Esophagus (tissue), 2 donors: ENCODE measurements around the gene FAM167B. TPM values are rescaled to one million over a fixed set of nuclear protein-coding genes. Genes with fewer than 3 reads are reported as not detected.
"Not testable (repeated sequence)": the region's sequence is repeated elsewhere in the genome, so short reads cannot be mapped to it uniquely, and the experiment has no call there.

ENCODE experiments used
- H3K27ac ChIP-seq, 2 donors: one replicate each; pipeline ENCODE4 v1.5.1; 2013; ENCODE audit warnings: low read depth in 2 of 2, mild to moderate bottlenecking in 2 of 2, inconsistent platforms in 1 of 2, low read length in 1 of 2, moderate library complexity in 1 of 2
- H3K27me3 ChIP-seq, 2 donors: one replicate each; pipeline ENCODE4 v1.6.1; 2013; ENCODE audit warnings: low read length in 2 of 2, control low read depth in 1 of 2, mild to moderate bottlenecking in 1 of 2; ENCODE audit not compliant: insufficient read depth in 2 of 2, control insufficient read depth in 1 of 2
- H3K36me3 ChIP-seq, 2 donors: one replicate each; pipeline ENCODE4 v1.6.1; 2013; ENCODE audit warnings: low read length in 1 of 2; ENCODE audit not compliant: control insufficient read depth in 2 of 2, insufficient read depth in 2 of 2
- H3K4me1 ChIP-seq, 2 donors: one replicate each; pipeline ENCODE4 v1.6.1; 2013; ENCODE audit warnings: low read length in 1 of 2; ENCODE audit not compliant: control insufficient read depth in 2 of 2, insufficient read depth in 2 of 2
- H3K4me3 ChIP-seq, 2 donors: one replicate each; pipeline ENCODE4 v1.5.1; 2013; ENCODE audit warnings: low read length in 2 of 2, mild to moderate bottlenecking in 2 of 2, low read depth in 1 of 2, moderate library complexity in 1 of 2
- H3K9me3 ChIP-seq, 2 donors: one replicate each; pipeline ENCODE4 v1.6.1; 2013; ENCODE audit warnings: mild to moderate bottlenecking in 2 of 2, low read depth in 1 of 2, low read length in 1 of 2, moderate library complexity in 1 of 2; ENCODE audit not compliant: control insufficient read depth in 2 of 2, insufficient read depth in 1 of 2
- WGBS, 2 donors: extraction: QIAGEN DNeasy Blood & Tissue Kit; methylation state at CpG; one replicate each; pipeline ENCODE4 v1.1.7; 2013; 5-methylcytosine and 5-hydroxymethylcytosine counted together
- polyA plus RNA-seq, 2 donors: library from polyadenylated mRNA; stranded (reverse); fragments of 200-250 nt; gene quantifications; one replicate each; pipeline ENCODE4 v1.2.3, GENCODE V29; 2013
- donor health status: healthy with polysubstance abuse.
- donor health status: Bipolar disorder and iron deficiency.

The FAM167B gene
- polyA plus RNA-seq, 2 donors, result 1.8 to 2.0 TPM

DNA sequence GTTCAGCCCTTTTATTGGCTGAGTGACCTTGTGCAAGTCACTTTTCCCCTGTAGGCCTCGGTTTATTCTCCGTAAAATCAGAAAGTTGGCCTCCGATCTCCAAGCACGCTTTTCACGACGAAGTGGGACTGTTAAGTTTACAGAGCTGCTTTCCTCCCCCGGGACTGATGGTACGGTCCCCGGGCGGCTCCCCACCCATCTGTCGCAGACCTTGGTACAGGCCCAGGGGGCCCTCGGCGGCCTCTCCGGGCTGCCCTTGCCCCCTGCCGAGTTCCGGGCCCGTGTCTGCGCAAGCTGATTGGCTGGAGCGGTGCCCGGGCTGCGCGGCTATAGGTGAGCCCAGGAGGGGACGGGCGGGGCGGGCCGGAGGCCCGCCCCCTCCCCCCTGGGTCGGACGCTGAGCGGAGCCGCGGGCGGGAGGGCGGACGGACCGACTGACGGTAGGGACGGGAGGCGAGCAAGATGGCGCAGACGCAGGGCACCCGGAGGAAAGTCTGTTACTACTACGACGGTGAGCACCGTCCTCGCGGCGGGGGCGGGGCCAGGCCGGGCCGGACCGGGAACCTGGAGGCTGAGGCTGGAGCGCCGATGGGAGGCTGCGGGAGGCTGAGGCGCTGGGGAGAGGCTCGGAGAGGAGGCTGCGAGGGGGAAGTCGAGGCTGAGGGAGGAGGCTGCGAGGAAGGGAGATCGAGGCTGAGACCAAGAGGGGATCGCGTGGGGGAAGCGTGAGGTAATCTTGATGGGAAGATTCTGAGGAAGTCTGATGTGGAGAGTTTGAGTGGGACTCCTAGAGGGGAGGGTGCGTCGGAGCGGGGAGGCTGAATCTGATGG lies 44.9 kb downstream of the FAM167B start, which contains the start of gene HDAC1:
Gene HDAC1 (plus strand): TSS at position 376 of the 831 bp plus-strand sequence. CDS start 87 bp downstream, at position 463.
- 0 to 1% methylated on average over 66 to 67 of the region's 67 CpGs for WGBS, 2 donors
- H3K27me3 ChIP-seq, result no peaks in the 10 kb centered on the region
- H3K9me3 ChIP-seq, result peaks cover 0 to 3% of the 10 kb centered on the region in 2 donors
- H3K36me3 ChIP-seq, result no peaks in the 10 kb centered on the region
- peak within 1 kb of the TSS; percentile 66 to 95 for H3K4me3 ChIP-seq
- peak within 1 kb of the TSS; percentile 92 to 94 for H3K27ac ChIP-seq
- H3K4me1 ChIP-seq, result peaks cover 2 to 5% of the 10 kb centered on the region in 2 donors

DNA sequence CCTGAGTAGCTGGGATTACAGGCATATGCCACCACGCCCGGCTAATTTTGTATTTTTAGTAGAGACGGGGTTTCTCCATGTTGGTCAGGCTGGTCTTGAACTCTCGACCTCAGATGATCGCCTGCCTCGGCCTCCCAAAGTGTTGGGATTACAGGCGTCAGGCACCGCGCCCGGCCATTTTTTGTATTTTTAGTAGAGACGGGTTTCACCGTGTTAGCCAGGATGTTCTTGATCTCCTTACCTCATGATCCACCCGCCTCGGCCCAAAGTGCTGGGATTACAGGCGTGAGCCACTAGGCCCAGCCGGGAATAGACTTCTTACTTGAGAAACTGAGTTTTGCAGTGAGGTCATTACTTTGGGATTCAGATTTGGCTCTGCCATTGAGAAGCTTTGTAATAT lies 51.2 kb downstream of the FAM167B start:
- peak overlapping the region in 1 of 2 donors; percentile 7 for H3K27ac ChIP-seq

More for the DNA sequence above, 51.2 kb downstream of the FAM167B start:
- not testable (repeated sequence) for H3K9me3 ChIP-seq, H3K4me3 ChIP-seq, H3K36me3 ChIP-seq, H3K27me3 ChIP-seq, H3K4me1 ChIP-seq
- WGBS, 2 donors, result 94 to 95% methylated on average over 16 of the region's 16 CpGs

Other genes with a start within 250 kb of the FAM167B start
- gene KHDRBS1, start 233.4 kb upstream of the FAM167B start, polyA plus RNA-seq, result 10 to 100 TPM; 55.1 to 63.4 TPM
- gene TMEM39B, start 174.3 kb upstream of the FAM167B start, polyA plus RNA-seq, result 1 to 10 TPM; 6.8 to 9.5 TPM
- 1 to 10 TPM; 6.9 to 9.9 TPM for gene KPNA6, start 139.2 kb upstream of the FAM167B start, polyA plus RNA-seq
- 10 to 100 TPM; 10.2 to 13.5 TPM for gene TXLNA, start 67.5 kb upstream of the FAM167B start, polyA plus RNA-seq
- gene CCDC28B, start 46.6 kb upstream of the FAM167B start, polyA plus RNA-seq, result 1 to 10 TPM; 2.7 to 2.9 TPM
- gene IQCC, start 41.6 kb upstream of the FAM167B start, polyA plus RNA-seq, result 1 to 10 TPM; 1.5 to 1.6 TPM
- under 1 TPM in 1 of 2 donors, not detected in 1; 0.06 TPM for gene DCDC2B, start 38.1 kb upstream of the FAM167B start, polyA plus RNA-seq
- 10 to 100 TPM; 10.4 to 15.6 TPM for gene TMEM234, start 24.9 kb upstream of the FAM167B start, polyA plus RNA-seq
- gene EIF3I, start 24.8 kb upstream of the FAM167B start, polyA plus RNA-seq, result 100 to 1,000 TPM; 134 to 189 TPM
- gene LCK, start 4.0 kb downstream of the FAM167B start, polyA plus RNA-seq, result 1 to 10 TPM; 2.3 to 2.4 TPM
- 10 to 100 TPM; 43.8 to 90.3 TPM for gene HDAC1, start 44.9 kb downstream of the FAM167B start, polyA plus RNA-seq
- gene MARCKSL1, start 89.0 kb downstream of the FAM167B start, polyA plus RNA-seq, result 1 to 10 TPM; 3.6 to 6.0 TPM
- 1 to 10 TPM; 2.9 to 5.9 TPM for gene FAM229A, start 115.3 kb downstream of the FAM167B start, polyA plus RNA-seq
- gene TSSK3, start 115.3 kb downstream of the FAM167B start, polyA plus RNA-seq, result under 1 TPM; 0.15 to 0.53 TPM
- 10 to 100 TPM; 24.1 to 26.9 TPM for gene BSDC1, start 147.2 kb downstream of the FAM167B start, polyA plus RNA-seq
- gene ZBTB8B, start 217.8 kb downstream of the FAM167B start, polyA plus RNA-seq, result not detected